ENCODE measurements around the gene PSD4. TPM values are rescaled to one million over a fixed set of nuclear protein-coding genes. Genes with fewer than 3 reads are reported as not detected.

PSD4 gene
- total RNA-seq, 2 experiments from 2014 or later = 232 to 274 TPM

DNA sequence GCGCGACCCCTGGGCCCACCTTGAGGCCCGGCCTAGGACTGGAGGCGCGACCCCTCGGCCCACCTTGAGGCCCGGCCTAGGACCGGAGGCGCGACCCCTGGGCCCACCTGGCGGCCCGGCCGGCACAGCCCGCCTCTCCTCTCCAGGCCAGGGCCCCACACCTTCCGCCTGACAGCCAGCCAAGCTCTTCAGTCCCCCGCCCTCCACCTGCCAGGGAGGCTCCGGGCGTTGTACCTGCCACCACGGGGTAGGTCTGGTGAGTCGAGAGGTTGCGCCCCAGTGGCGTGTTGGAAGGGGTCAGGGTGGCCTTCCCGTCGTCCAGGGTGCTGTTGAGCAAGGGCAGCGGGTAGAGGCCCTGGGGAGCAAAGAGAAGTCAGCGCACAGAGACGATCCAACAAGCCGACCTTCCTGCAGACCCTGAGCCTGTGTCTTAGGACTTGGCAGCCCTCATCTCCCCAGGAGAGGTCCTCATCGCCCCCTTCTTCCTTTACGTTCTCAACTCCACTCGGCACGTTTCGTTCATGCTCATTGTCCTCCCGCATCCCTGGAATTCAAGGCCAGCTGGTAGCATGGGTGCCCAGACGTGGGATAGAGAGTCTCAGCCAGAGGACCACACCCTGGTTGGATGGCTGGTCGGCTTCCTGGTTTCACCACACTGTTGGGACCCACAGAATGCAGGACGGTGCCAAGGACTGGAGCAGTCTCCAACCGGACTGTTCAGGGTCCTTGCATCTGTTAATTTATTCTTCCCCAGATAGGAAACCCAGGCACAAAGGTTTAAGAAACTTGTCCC lies 62.8 kb downstream of the PSD4 start:
- H3K27ac Mint-ChIP-seq = no peak overlapping the region
- H3K9me3 Mint-ChIP-seq (ENCODE audit: low read depth) = no peaks in the 10 kb centered on the region
- CTCF ChIA-PET = interaction anchor here (0.6 to 1.5 kb wide), 3 partner anchors 11 to 102 kb away, joined by 3 to 5 read pairs (median 3); no protein-coding TSS in a partner anchor
- intact Hi-C loops (cut with DNase I, micrococcal nuclease) = no loop called here
- no peaks in the 10 kb centered on the region for H3K27me3 Mint-ChIP-seq
- ATAC-seq (no peak), DNase-seq (no peak)
- peak overlapping the region; percentile 45 for H3K4me3 Mint-ChIP-seq
- H3K4me1 Mint-ChIP-seq = peaks cover 25% of the 10 kb centered on the region
- POLR2A ChIA-PET = no interaction called here
- peaks cover 7% of the 10 kb centered on the region for H3K36me3 Mint-ChIP-seq (ENCODE audit: low read depth)

DNA sequence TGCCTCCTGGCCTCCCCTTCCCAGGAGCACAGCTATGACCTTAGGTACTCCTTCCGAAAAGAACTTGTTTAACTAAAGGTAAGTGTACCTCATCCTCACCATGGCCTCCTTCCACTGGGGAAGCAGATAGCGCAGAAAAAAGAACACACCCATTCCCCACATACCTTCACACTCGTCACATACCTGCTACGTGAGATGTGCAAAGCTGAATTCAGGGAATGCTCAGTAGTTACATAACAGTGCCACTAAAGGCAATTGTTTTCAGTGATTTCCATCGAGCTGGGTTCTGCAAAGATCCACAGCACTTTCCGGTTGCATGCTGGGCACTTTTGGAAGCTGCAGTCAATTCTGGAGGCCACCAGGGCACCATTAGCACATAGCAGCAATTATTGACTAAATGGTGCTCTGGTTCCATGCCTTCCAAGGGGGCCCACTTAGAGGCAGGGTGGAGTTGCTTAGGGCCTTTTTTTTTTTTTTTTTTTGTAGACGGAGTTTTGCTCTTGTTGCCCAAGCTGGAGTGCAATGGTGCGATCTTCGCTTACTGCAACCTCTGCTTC lies 63.9 kb downstream of the PSD4 start:
- no peak overlapping the region for H3K4me3 Mint-ChIP-seq
- peaks cover 26% of the 10 kb centered on the region for H3K4me1 Mint-ChIP-seq
- H3K9me3 Mint-ChIP-seq (ENCODE audit: low read depth) = no peaks in the 10 kb centered on the region
- POLR2A ChIA-PET = no interaction called here
- H3K27ac Mint-ChIP-seq = peak overlapping the region; percentile 53
- H3K36me3 Mint-ChIP-seq (ENCODE audit: low read depth) = peaks cover 7% of the 10 kb centered on the region
- H3K27me3 Mint-ChIP-seq = no peaks in the 10 kb centered on the region
- ATAC-seq (no peak), DNase-seq (no peak)
- intact Hi-C loops (cut with DNase I, micrococcal nuclease) = no loop called here
- CTCF ChIA-PET = interaction anchor here (0.9 to 2.1 kb wide), 6 partner anchors 10 to 158 kb away, joined by 3 to 10 read pairs (median 4); no protein-coding TSS in a partner anchor

DNA sequence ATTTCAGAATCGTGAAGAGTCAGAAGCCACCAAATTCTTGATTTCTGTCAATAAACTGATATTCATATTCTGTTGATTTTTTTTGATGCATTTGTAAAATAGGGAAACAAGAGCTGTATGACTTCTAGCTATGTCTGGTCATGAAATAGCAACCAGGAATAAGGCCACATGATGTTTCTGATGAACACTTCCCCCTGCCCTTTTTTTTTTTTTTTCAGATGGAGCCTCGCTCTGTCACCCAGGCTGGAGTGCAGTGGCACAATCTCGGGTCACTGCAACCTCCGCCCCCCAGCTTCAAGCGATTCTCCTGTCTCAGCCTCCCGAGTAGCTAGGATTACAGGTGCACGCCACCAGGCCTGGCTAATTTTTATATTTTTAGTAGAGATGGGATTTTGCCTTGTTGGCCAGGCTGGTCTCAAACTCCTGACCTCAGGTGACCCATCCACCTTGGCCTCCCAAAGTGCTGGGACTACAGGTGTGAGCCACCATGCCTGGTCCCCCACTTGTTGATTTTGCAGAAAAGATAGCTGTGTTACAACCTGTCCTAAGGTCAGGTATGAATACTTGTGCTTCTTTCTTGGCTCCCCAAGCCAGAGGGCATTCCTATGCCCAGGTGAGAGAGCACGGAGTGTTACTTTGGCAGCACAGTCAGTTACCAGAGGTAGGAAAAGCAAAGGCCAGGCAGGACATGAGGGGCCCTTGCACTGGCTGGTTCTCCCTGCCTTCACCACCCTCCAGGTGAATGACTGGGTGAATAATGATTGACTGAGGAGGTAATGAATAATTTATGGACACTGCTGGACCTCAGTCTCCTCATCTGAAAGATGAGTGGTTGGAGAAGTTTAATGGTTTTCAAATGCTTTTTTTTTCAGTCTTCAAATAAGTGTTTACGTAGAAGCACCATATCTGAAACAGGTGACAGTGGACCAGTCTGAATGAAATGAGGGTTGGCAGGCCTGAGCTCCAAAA lies 65.4 kb downstream of the PSD4 start:
- intact Hi-C loops (cut with DNase I, micrococcal nuclease) = no loop called here
- no peaks in the 10 kb centered on the region for H3K27me3 Mint-ChIP-seq
- ChIA-PET CTCF (interaction anchor here (1.1 to 2.1 kb wide), 6 partner anchors 10 to 159 kb away, joined by 3 to 12 read pairs (median 5); no protein-coding TSS in a partner anchor), POLR2A (interaction anchor here (0.6 kb wide), 1 partner anchor 21 kb away, joined by 3 read pairs; no protein-coding TSS in a partner anchor)
- DNase-seq = no peak
- peaks cover 26% of the 10 kb centered on the region for H3K4me1 Mint-ChIP-seq
- no peak for ATAC-seq
- H3K9me3 Mint-ChIP-seq (ENCODE audit: low read depth) = no peaks in the 10 kb centered on the region
- H3K27ac Mint-ChIP-seq = no peak overlapping the region
- H3K36me3 Mint-ChIP-seq (ENCODE audit: low read depth) = peaks cover 7% of the 10 kb centered on the region
- no peak overlapping the region for H3K4me3 Mint-ChIP-seq

DNA sequence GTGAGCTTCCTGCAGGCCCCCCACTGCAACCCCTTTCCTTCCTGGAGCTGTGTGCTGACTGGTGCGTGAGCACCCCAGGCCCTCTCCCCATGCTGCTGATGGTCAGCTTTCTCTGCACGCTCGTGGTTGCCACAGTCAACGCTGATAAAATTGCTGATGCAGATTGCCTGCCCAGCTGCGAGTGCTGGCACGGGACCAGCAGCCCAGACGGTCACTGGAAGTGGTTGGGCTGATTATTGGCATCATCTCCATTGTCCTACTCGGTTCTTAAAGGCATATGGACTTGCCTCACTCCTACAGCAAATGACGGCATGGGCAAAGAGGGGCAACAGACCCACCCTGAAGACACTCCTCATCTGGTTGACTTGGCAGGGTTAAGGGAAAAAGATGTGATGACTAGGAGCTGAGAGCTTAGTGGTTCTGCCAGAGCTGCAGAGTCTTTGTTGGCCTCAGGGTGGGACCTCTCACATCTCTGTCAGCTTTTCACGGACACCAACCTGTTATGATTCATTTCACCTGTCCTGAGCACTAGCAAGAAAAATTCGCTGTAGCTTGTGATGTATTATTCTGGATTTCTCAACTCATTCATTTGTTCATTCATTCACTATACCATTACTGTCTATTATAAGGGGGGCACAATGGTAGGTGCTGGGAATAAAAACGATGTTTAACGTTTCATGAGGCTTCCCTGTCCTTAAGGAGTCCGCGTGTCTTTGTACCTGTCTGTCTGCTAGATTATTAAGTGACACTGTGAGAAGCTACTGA lies 66.6 kb downstream of the PSD4 start:
- peaks cover 7% of the 10 kb centered on the region for H3K36me3 Mint-ChIP-seq (ENCODE audit: low read depth)
- peak; percentile 64 for ATAC-seq
- intact Hi-C loops (cut with DNase I, micrococcal nuclease) = loop anchor here (2.0 to 5.0 kb wide), 2 partner anchors 104 to 158 kb away; no protein-coding TSS in a partner anchor
- CTCF ChIA-PET = interaction anchor here (0.7 to 2.2 kb wide), 9 partner anchors 9 to 161 kb away, joined by 3 to 12 read pairs (median 4); no protein-coding TSS in a partner anchor
- H3K9me3 Mint-ChIP-seq (ENCODE audit: low read depth) = no peaks in the 10 kb centered on the region
- H3K4me3 Mint-ChIP-seq = no peak overlapping the region
- H3K27ac Mint-ChIP-seq = peak overlapping the region; percentile 79
- H3K27me3 Mint-ChIP-seq = no peaks in the 10 kb centered on the region
- peaks cover 23% of the 10 kb centered on the region for H3K4me1 Mint-ChIP-seq
- peak; percentile 31 for DNase-seq
- POLR2A ChIA-PET = no interaction called here

DNA sequence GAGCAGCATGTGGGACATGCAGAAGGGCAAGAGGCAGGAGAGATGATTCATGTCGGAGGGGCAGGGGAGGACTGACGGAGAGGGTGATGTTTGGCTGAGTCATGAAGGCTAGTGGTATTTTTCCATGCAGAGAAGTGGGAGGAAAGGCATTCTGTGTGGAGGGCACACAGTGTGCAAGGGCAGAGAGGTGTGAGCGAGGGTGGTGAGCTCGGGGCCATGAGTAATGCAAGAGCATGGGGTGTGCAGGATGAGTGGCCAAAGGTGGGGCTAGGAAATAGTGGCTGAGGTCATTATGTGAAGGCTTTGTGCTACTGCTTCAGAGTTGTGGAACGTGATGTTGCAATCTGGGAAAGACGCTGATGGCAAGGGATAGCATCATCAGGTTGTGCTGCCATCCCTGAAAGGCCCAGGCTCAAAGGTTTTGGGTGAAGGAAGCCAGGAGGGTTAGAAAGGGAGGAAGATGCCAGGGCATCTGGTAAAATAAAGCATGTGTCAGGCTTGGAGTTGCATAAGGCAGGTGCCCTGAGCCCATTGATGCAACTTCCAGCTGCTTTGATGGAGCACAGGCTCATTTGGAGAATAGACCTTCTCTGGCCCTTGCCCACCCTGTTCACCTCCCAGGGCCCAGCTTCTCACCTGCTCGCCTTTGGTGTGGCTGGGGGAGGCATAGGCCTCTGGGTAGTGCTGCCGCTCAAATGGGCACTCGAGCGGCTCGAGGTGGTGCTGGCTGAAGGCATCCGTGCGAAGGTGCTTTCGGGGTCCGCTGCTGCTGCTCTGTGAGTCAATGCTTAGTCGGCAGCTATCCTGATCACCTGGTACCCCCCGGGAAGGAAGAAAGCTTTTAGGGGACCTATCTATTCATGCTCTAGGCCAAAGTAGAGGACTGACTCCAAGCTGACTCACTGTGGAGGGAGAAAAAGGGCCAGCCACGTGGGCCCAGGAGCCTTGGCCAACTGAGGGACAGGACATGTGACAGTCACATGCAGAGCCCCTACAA lies 67.4 kb downstream of the PSD4 start:
- intact Hi-C loops (cut with DNase I, micrococcal nuclease) = loop anchor here (2.0 to 5.0 kb wide), 2 partner anchors 104 to 159 kb away; no protein-coding TSS in a partner anchor
- DNase-seq = peak; percentile 78
- H3K36me3 Mint-ChIP-seq (ENCODE audit: low read depth) = peaks cover 7% of the 10 kb centered on the region

DNA sequence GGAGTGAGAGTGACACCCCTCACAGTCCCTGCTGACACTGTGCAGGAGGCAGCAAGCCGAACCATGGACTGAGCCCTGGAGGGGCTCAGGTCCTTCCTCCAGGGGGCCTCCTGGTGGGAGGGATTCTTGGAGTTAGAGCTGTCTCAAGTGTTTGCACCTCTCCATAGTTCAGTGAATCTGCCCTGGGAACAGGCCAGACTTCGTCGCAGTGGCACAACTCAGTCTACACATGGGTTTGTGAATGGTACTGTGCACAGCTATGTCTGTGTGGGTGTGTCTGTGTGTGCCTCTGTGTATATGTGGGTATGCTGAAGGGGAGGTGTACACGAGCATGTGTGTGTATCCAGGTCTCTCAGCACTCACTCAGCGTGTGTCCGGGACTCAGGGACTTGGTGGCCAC lies 68.6 kb downstream of the PSD4 start:
- Mint-ChIP-seq H3K27me3 (no peaks in the 10 kb centered on the region), H3K27ac (no peak overlapping the region), H3K4me1 (peaks cover 18% of the 10 kb centered on the region), H3K36me3 (ENCODE audit: low read depth) (peaks cover 5% of the 10 kb centered on the region), H3K4me3 (no peak overlapping the region), H3K9me3 (ENCODE audit: low read depth) (no peaks in the 10 kb centered on the region)
- DNase-seq = no peak
- intact Hi-C loops (cut with DNase I, micrococcal nuclease) = loop anchor here in 1 of 2 experiments (5.0 kb wide), 1 partner anchor 160 kb away; no protein-coding TSS in a partner anchor
- no peak for ATAC-seq
- CTCF ChIA-PET = interaction anchor here (0.6 kb wide), 1 partner anchor 107 kb away, joined by 3 read pairs; no protein-coding TSS in a partner anchor
- POLR2A ChIA-PET = no interaction called here

More for the DNA sequence above, 67.4 kb downstream of the PSD4 start:
- Mint-ChIP-seq H3K4me1 (peaks cover 23% of the 10 kb centered on the region), H3K27ac (peak overlapping the region; percentile 79), H3K4me3 (no peak overlapping the region), H3K27me3 (no peaks in the 10 kb centered on the region), H3K9me3 (ENCODE audit: low read depth) (no peaks in the 10 kb centered on the region)
- POLR2A ChIA-PET = no interaction called here
- CTCF ChIA-PET = interaction anchor here (0.7 to 2.2 kb wide), 8 partner anchors 8 to 161 kb away, joined by 3 to 12 read pairs (median 4); no protein-coding TSS in a partner anchor
- peak; percentile 97 for ATAC-seq

DNA sequence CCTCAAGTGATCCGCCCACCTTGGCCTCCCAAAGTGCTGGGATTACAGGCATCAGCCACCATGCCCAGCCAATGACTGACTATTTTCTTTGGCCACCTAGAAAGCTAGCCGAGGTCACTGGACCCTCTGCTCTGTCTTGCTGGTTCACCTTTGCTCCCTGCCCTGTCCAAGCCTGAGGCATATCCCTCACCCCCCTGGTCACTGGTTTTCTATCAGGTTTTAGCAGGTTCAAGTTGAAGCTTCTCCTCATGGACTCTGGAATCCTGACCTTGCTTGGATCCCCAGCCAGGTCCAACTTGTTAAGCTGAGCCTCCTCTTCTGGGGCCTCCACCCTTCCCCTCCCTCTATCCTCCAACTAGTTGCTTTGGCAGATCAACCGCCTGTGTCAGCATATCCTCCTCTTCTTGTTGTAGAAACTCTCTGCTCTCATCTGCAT lies 71.5 kb downstream of the PSD4 start:
- peaks cover 19% of the 10 kb centered on the region for H3K4me1 Mint-ChIP-seq
- no peak for DNase-seq
- H3K4me3 Mint-ChIP-seq = no peak overlapping the region
- ChIA-PET POLR2A (no interaction called here), CTCF (interaction anchor here (0.8 to 5.8 kb wide), 8 partner anchors 11 to 145 kb away, joined by 3 to 38 read pairs (median 4); no protein-coding TSS in a partner anchor)
- no peaks in the 10 kb centered on the region for H3K36me3 Mint-ChIP-seq (ENCODE audit: low read depth)
- ATAC-seq = no peak
- H3K9me3 Mint-ChIP-seq (ENCODE audit: low read depth) = no peaks in the 10 kb centered on the region
- intact Hi-C loops (cut with DNase I, micrococcal nuclease) = no loop called here
- no peak overlapping the region for H3K27ac Mint-ChIP-seq
- H3K27me3 Mint-ChIP-seq = no peaks in the 10 kb centered on the region

DNA sequence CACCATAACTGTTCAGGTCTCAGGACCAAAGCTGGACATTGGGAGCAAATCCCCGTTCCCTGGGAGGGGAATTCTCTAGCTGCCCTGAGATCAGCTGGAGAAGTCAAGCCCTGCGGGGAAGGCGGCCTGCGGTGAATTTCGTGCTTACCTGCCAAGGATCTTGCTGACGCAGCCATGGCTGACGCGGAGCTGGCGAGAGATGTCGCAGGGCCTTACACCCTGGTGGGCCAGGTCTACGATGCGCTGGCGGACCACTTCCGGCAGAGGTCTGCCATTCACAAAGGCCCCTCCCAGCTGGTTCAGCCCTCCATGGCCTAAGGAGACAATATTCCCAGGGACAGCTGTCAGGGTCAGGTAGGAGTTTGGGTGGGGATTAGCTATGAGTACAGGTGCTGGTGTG lies 72.8 kb downstream of the PSD4 start:
- no peak overlapping the region for H3K27ac Mint-ChIP-seq
- no peak overlapping the region for H3K4me3 Mint-ChIP-seq
- intact Hi-C loops (cut with DNase I, micrococcal nuclease) = no loop called here
- POLR2A ChIA-PET = no interaction called here
- peaks cover 21% of the 10 kb centered on the region for H3K4me1 Mint-ChIP-seq
- ATAC-seq (no peak), DNase-seq (no peak)
- no peaks in the 10 kb centered on the region for H3K36me3 Mint-ChIP-seq (ENCODE audit: low read depth)
- no peaks in the 10 kb centered on the region for H3K27me3 Mint-ChIP-seq
- CTCF ChIA-PET = interaction anchor here (0.6 to 5.8 kb wide), 13 partner anchors 9 to 991 kb away, joined by 3 to 38 read pairs (median 4); no protein-coding TSS in a partner anchor
- H3K9me3 Mint-ChIP-seq (ENCODE audit: low read depth) = no peaks in the 10 kb centered on the region

DNA sequence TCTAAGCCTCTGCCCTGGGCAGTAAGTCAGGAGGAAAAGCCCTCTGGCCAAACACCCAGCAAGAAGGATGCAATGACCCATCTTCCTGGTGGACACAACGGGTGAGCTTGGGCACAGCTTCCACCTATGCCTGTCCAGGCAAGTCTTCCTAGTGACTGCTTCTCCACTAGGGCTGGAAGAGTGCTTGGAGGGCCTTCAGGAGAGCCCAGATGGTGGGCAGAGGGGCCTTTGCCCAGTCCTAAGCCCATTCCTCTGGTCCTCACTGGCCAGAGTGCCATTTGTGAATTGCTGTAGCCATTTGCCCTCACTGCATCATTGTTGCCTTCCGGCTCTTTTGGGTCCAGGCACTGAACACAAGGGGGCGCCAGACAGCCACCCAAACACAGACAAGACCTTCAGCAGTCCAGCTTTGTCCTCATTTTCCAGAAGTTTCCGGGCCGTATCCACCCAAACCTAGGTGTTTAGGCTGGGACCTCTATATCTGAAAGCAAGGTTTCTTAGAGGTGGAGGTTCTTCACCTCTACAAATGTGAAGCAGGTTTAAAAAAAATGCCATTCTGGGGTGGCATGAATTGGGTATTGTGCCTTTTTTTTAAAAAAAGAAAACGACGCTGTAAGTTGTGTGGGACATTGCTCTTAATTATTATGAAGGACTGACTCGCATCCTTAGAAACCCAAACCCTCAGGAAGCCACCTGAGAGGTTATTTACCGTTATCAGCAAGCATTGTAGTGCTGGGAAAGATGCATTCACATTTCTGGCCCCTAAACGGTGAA lies 75.4 kb downstream of the PSD4 start:
- H3K4me3 Mint-ChIP-seq = no peak overlapping the region
- DNase-seq = peak; percentile 88
- no peaks in the 10 kb centered on the region for H3K27me3 Mint-ChIP-seq
- ChIA-PET CTCF (interaction anchor here (0.6 to 5.8 kb wide), 28 partner anchors 9 to 195 kb away, joined by 3 to 38 read pairs (median 4); no protein-coding TSS in a partner anchor), POLR2A (no interaction called here)
- ATAC-seq = peak; percentile 77
- peaks cover 44% of the 10 kb centered on the region for H3K4me1 Mint-ChIP-seq
- H3K27ac Mint-ChIP-seq = no peak overlapping the region
- H3K36me3 Mint-ChIP-seq (ENCODE audit: low read depth) = no peaks in the 10 kb centered on the region
- intact Hi-C loops (cut with DNase I, micrococcal nuclease) = loop anchor here (1.0 to 2.0 kb wide), 5 partner anchors 45 to 142 kb away; no protein-coding TSS in a partner anchor
- H3K9me3 Mint-ChIP-seq (ENCODE audit: low read depth) = no peaks in the 10 kb centered on the region
